ENCODE measurements around the gene RPL11.

GRCh38 chr1:23679815-23680214 lies 11.8 kb upstream of the RPL11 start:
- TF ChIP-seq EZH2 (IDR thresholded peaks at IDR 0.05) (no peak), CTCF (IDR thresholded peaks at IDR 0.05) (no peak), EZH2phosphoT487 (IDR thresholded peaks at IDR 0.05) (no peak)
